Measurements from ENCODE around the gene ABAT.
"Not testable (repeated sequence)": the region's sequence is repeated elsewhere in the genome, so short reads cannot be mapped to it uniquely, and the experiment has no call there.

ABAT gene

GRCh38 chr16:8795091-8795490, 120.7 kb downstream of the ABAT start:
- DNase-seq = no peak

- no peak for DNase-seq
Observed at GRCh38 chr16:8795818-8796217, 121.4 kb downstream of the ABAT start.

GRCh38 chr16:8796469-8797363, 122.3 kb downstream of the ABAT start:
- no peak for DNase-seq

GRCh38 chr16:8797364-8798173, 123.2 kb downstream of the ABAT start, which contains the start of the genes PMM2 and TMEM186:
Gene PMM2 (plus strand): TSS chr16:8797839. CDS start chr16:8797883, 44 bp downstream.
Gene TMEM186 (minus strand): TSS chr16:8797639. CDS start chr16:8797614, 25 bp downstream.
- DNase-seq = peak; percentile 93 to 94

GRCh38 chr16:8798174-8798527, 123.7 kb downstream of the ABAT start:
- peak in 1 of 2 experiments; percentile 26 for DNase-seq

- no peak for DNase-seq
Observed at GRCh38 chr16:8798535-8799157, 124.2 kb downstream of the ABAT start.

GRCh38 chr16:8801701-8802100, 127.3 kb downstream of the ABAT start:
- DNase-seq = no peak

GRCh38 chr16:8803733-8804132, 129.3 kb downstream of the ABAT start:
- not testable (repeated sequence) for DNase-seq

- DNase-seq = no peak
Observed at GRCh38 chr16:8804313-8804712, 129.9 kb downstream of the ABAT start.

GRCh38 chr16:8806272-8806983, 132.0 kb downstream of the ABAT start:
- DNase-seq = no peak

GRCh38 chr16:8807189-8807588, 132.8 kb downstream of the ABAT start:
- no peak for DNase-seq

- DNase-seq = no peak
Observed at GRCh38 chr16:8808009-8808408, 133.6 kb downstream of the ABAT start.

- no peak for DNase-seq
Observed at GRCh38 chr16:8808613-8809353, 134.4 kb downstream of the ABAT start.

- no peak for DNase-seq
Observed at GRCh38 chr16:8812162-8812843, 137.9 kb downstream of the ABAT start.

GRCh38 chr16:8814095-8814806, 139.8 kb downstream of the ABAT start:
- no peak for DNase-seq

GRCh38 chr16:8816967-8817655, 142.7 kb downstream of the ABAT start:
- DNase-seq = no peak

GRCh38 chr16:8818504-8819270, 144.3 kb downstream of the ABAT start:
- no peak for DNase-seq

GRCh38 chr16:8819411-8820034, 145.1 kb downstream of the ABAT start:
- no peak for DNase-seq

- no peak for DNase-seq
Observed at GRCh38 chr16:8822403-8822802, 148.0 kb downstream of the ABAT start.
